Keratinocyte (primary cell): ENCODE results near the gene EPAS1. TPM values are rescaled to one million over a fixed set of nuclear protein-coding genes. Genes with fewer than 3 reads are reported as not detected.

ENCODE experiments used
- DNase-seq: peaks from one replicate; pipeline ENCODE4 v3.0.0-alpha.2; 2011; ENCODE audit warnings: low read depth, missing footprints, low spot score
- FAIRE-seq: peaks from 2 replicates; lab custom pipeline; 2011; peaks lifted over from hg19 to GRCh38; lab: Jason Lieb, UNC
- H2AFZ ChIP-seq: 2 replicates; pipeline ENCODE4 v1.6.0; 2012; ENCODE audit warnings: low read length, control low read depth, inconsistent platforms; ENCODE audit not compliant: control insufficient read depth
- H3K27ac ChIP-seq: 2 replicates; pipeline ENCODE4 v1.5.1; 2011; ENCODE audit warnings: low read length; ENCODE audit not compliant: control insufficient read depth, insufficient read depth
- H3K27me3 ChIP-seq: 3 replicates; pipeline ENCODE4 v1.6.0; 2011; ENCODE audit warnings: low read length; ENCODE audit not compliant: control insufficient read depth, insufficient read depth; ENCODE audit errors: extremely low read depth
- H3K36me3 ChIP-seq, 2 experiments: 2 replicates in 1 of 2; 3 replicates in 1 of 2; pipeline ENCODE4 v1.5.1; 2011; ENCODE audit warnings: low read length in 2 of 2, mild to moderate bottlenecking in 1 of 2; ENCODE audit not compliant: control insufficient read depth in 2 of 2, insufficient read depth in 2 of 2; ENCODE audit errors: extremely low read depth in 1 of 2
- H3K4me1 ChIP-seq: 3 replicates; pipeline ENCODE4 v1.5.1; 2011; ENCODE audit warnings: low read length; ENCODE audit not compliant: control insufficient read depth, insufficient read depth; ENCODE audit errors: extremely low read depth
- H3K4me2 ChIP-seq: 3 replicates; pipeline ENCODE4 v1.6.0; 2011; ENCODE audit warnings: low read depth, low read length; ENCODE audit not compliant: control insufficient read depth, insufficient read depth; ENCODE audit errors: extremely low read depth
- H3K4me3 ChIP-seq, 3 experiments: fragments of 200-600 bp in 1 of 3; sonication (generic) in 1 of 3; 2 replicates in 2 of 3; 3 replicates in 1 of 3; pipeline ENCODE4 v1.5.1; 2011 to 2016; ENCODE audit warnings: low read length in 3 of 3, mild to moderate bottlenecking in 3 of 3, control low read depth in 2 of 3, inconsistent platforms in 1 of 3, low read depth in 1 of 3, mixed read lengths in 1 of 3, mixed run types in 1 of 3, moderate library complexity in 1 of 3; ENCODE audit not compliant: control insufficient read depth in 2 of 3, insufficient read depth in 2 of 3; ENCODE audit errors: extremely low read depth in 1 of 3
- H3K79me2 ChIP-seq: 2 replicates; pipeline ENCODE4 v1.6.0; 2012; ENCODE audit warnings: low read length; ENCODE audit not compliant: control insufficient read depth, insufficient read depth
- H3K9ac ChIP-seq: 3 replicates; pipeline ENCODE4 v1.6.0; 2011; ENCODE audit warnings: low read length; ENCODE audit not compliant: control insufficient read depth, insufficient read depth; ENCODE audit errors: extremely low read depth
- H3K9me1 ChIP-seq: 3 replicates; pipeline ENCODE4 v1.6.0; 2011; ENCODE audit warnings: low read length; ENCODE audit not compliant: control insufficient read depth, insufficient read depth; ENCODE audit errors: extremely low read depth
- H3K9me3 ChIP-seq: 2 replicates; pipeline ENCODE4 v1.5.1; 2012; ENCODE audit warnings: low read depth, low read length; ENCODE audit not compliant: control insufficient read depth
- H4K20me1 ChIP-seq: 3 replicates; pipeline ENCODE4 v1.6.0; 2011; ENCODE audit warnings: low read length; ENCODE audit not compliant: control insufficient read depth, insufficient read depth; ENCODE audit errors: extremely low read depth
- CTCF ChIP-seq, 3 experiments: IDR thresholded peaks in 1 of 3; conservative IDR thresholded peaks in 1 of 3; optimal IDR thresholded peaks in 1 of 3; 2 replicates in 2 of 3; 3 replicates in 1 of 3; pipeline versions ENCODE3 to v1.5.1; 2011; ENCODE audit warnings: low read length in 3 of 3, mild to moderate bottlenecking in 3 of 3, moderate library complexity in 2 of 3, control low read depth in 1 of 3, inconsistent platforms in 1 of 3; ENCODE audit not compliant: insufficient read depth in 2 of 3; ENCODE audit errors: extremely low read depth in 1 of 3
- EZH2 ChIP-seq: IDR thresholded peaks from one replicate; pipeline ENCODE4 v1.6.1; 2012; ENCODE audit warnings: inconsistent platforms, mild to moderate bottlenecking, low read length, moderate library complexity
- dilution Hi-C: fragments of 300-500 bp; cut with MboI; formaldehyde crosslinking; loops from one replicate; pipeline ENCODE4 v1.7.0; 2020; ENCODE audit warnings: low sequenced_read_pairs; ENCODE audit not compliant: extremely low pct_ligation_motif_present
- polyA plus RNA-seq, 5 experiments: library from polyadenylated mRNA; depleted of rRNA in 3 of 5; stranded (reverse) in 3 of 5; stranded (forward) in 1 of 5; unstranded in 1 of 5; fragments of >200 nt; gene quantifications; 1 replicate in 1 of 5; 2 replicates in 3 of 5; 3 replicates in 1 of 5; pipeline versions ENCODE4 v1.2.1 to v1.2.3, GENCODE V29; 2011 to 2012; ENCODE audit warnings: missing spikeins in 2 of 5, low read depth in 1 of 5, low replicate concordance in 1 of 5

The EPAS1 gene
- polyA plus RNA-seq, 1 donor (not counting 4 experiments of a cell fraction or from before 2014, with no cell fraction given) = 96.7 TPM

GRCh38 chr2:46313063-46313462, 15.9 kb downstream of the EPAS1 start:
- peaks cover 82% of the 10 kb centered on the region for H3K4me1 ChIP-seq
- DNase-seq = no peak
- H3K4me2 ChIP-seq = no peak overlapping the region
- no peak overlapping the region for H2AFZ ChIP-seq
- H4K20me1 ChIP-seq = no peaks in the 10 kb centered on the region
- no peak for FAIRE-seq
- peaks cover 0 to 16% of the 10 kb centered on the region in 2 experiments for H3K36me3 ChIP-seq
- no peaks in the 10 kb centered on the region for H3K27me3 ChIP-seq
- no peak overlapping the region for H3K4me3 ChIP-seq
- no peaks in the 10 kb centered on the region for H3K9me1 ChIP-seq
- no peaks in the 10 kb centered on the region for H3K9me3 ChIP-seq
- peaks cover 65% of the 10 kb centered on the region for H3K79me2 ChIP-seq
- TF ChIP-seq EZH2 = no peak
- no peak for TF ChIP-seq CTCF (optimal IDR thresholded peaks at IDR 0.05 in 1 of 3, IDR thresholded peaks at IDR 0.05 in 1 of 3, conservative IDR thresholded peaks at IDR 0.05 in 1 of 3; ENCODE audit: extremely low read depth in 1 of 3, insufficient read depth in 2 of 3, low read length in 3 of 3)
- dilution Hi-C loops = no loop called here
- H3K27ac ChIP-seq = no peak overlapping the region
- H3K9ac ChIP-seq = no peak overlapping the region

GRCh38 chr2:46314065-46314835, 17.0 kb downstream of the EPAS1 start:
- peak overlapping the region; percentile 66 for H3K9ac ChIP-seq
- H3K4me1 ChIP-seq = peaks cover 82% of the 10 kb centered on the region
- H3K36me3 ChIP-seq = peaks cover 0 to 12% of the 10 kb centered on the region in 2 experiments
- H3K9me3 ChIP-seq = no peaks in the 10 kb centered on the region
- H3K9me1 ChIP-seq = no peaks in the 10 kb centered on the region
- peak overlapping the region; percentile 87 for H3K27ac ChIP-seq
- H4K20me1 ChIP-seq = no peaks in the 10 kb centered on the region
- H3K4me3 ChIP-seq = no peak overlapping the region
- H3K27me3 ChIP-seq = no peaks in the 10 kb centered on the region
- dilution Hi-C loops = no loop called here
- TF ChIP-seq CTCF (optimal IDR thresholded peaks at IDR 0.05 in 1 of 3, IDR thresholded peaks at IDR 0.05 in 1 of 3, conservative IDR thresholded peaks at IDR 0.05 in 1 of 3; ENCODE audit: extremely low read depth in 1 of 3, insufficient read depth in 2 of 3, low read length in 3 of 3) (no peak), EZH2 (no peak)
- peaks cover 57% of the 10 kb centered on the region for H3K79me2 ChIP-seq
- peak overlapping the region; percentile 63 for H3K4me2 ChIP-seq
- DNase-seq (no peak), FAIRE-seq (no peak)
- no peak overlapping the region for H2AFZ ChIP-seq
